Large intestine (tissue), 12 donors: ENCODE measurements around the gene NSD2. TPM values are rescaled to one million over a fixed set of nuclear protein-coding genes. Genes with fewer than 3 reads are reported as not detected.

Experiments
- DNase-seq, 2 donors: peaks; one replicate each; pipeline versions ENCODE4 v3.0.0 to v3.0.0-alpha.2; 2013
- H3K27ac ChIP-seq: one replicate; pipeline ENCODE4 v1.5.1; 2013; ENCODE audit warnings: low read length
- H3K27me3 ChIP-seq: 2 replicates; pipeline ENCODE4 v1.6.1; 2013; ENCODE audit warnings: low read length; ENCODE audit not compliant: control insufficient read depth, insufficient read depth
- H3K36me3 ChIP-seq: 2 replicates; pipeline ENCODE4 v1.6.1; 2013; ENCODE audit warnings: low read length; ENCODE audit not compliant: control insufficient read depth, insufficient read depth
- H3K4me1 ChIP-seq: one replicate; pipeline ENCODE4 v1.6.1; 2013; ENCODE audit warnings: low read length; ENCODE audit not compliant: control insufficient read depth, insufficient read depth
- H3K4me3 ChIP-seq: one replicate; pipeline ENCODE4 v1.5.1; 2013; ENCODE audit warnings: low read length
- H3K9me3 ChIP-seq: one replicate; pipeline ENCODE4 v1.6.1; 2013; ENCODE audit warnings: mild to moderate bottlenecking, low read depth, low read length, moderate library complexity; ENCODE audit not compliant: control insufficient read depth
- WGBS: methylation state at CpG from one replicate; pipeline ENCODE4 v1.1.5; 2013; ENCODE audit warnings: low lambda C conversion rate; ENCODE audit not compliant: insufficient coverage; 5-methylcytosine and 5-hydroxymethylcytosine counted together
- long read RNA-seq, 11 donors: transcript quantifications; one replicate each; lab custom pipeline, GENCODE V29; 2026
- polyA plus RNA-seq: library from polyadenylated mRNA; unstranded; fragments of 120-200 nt; gene quantifications from one replicate; pipeline ENCODE4 v1.2.1, GENCODE V29; 2013

NSD2 gene
- polyA plus RNA-seq: 49.6 TPM
- long read RNA-seq, donor 1, partial matches to known transcripts: 0 of 1 reads
- long read RNA-seq, donor 1, other reads (novel, unspliced or antisense): 0 of 1 reads
- long read RNA-seq, donor 2, full-length matches to known transcripts: 3 of 3 reads
- long read RNA-seq, donor 2, partial matches to known transcripts: 0 of 3 reads
- long read RNA-seq, donor 2, other reads (novel, unspliced or antisense): 0 of 3 reads
- long read RNA-seq, donor 3: 0 reads
- long read RNA-seq, donor 4: 0 reads
- long read RNA-seq, donor 5, partial matches to known transcripts: 0 of 1 reads
- long read RNA-seq, donor 5, other reads (novel, unspliced or antisense): 0 of 1 reads
- long read RNA-seq, donor 6, partial matches to known transcripts: 7 of 8 reads
- long read RNA-seq, donor 6, other reads (novel, unspliced or antisense): 0 of 8 reads
- long read RNA-seq, donor 7, full-length matches to known transcripts: 3 of 3 reads
- long read RNA-seq, donor 7, partial matches to known transcripts: 0 of 3 reads
- long read RNA-seq, donor 7, other reads (novel, unspliced or antisense): 0 of 3 reads
- long read RNA-seq, donor 8, full-length matches to known transcripts: 5 of 12 reads
- long read RNA-seq, donor 8, partial matches to known transcripts: 7 of 12 reads
- long read RNA-seq, donor 8, other reads (novel, unspliced or antisense): 0 of 12 reads
- long read RNA-seq, donor 9, full-length matches to known transcripts: 3 of 3 reads
- long read RNA-seq, donor 9, partial matches to known transcripts: 0 of 3 reads
- long read RNA-seq, donor 9, other reads (novel, unspliced or antisense): 0 of 3 reads
- long read RNA-seq, donor 10, full-length matches to known transcripts: 4 of 4 reads
- long read RNA-seq, donor 10, partial matches to known transcripts: 0 of 4 reads
- long read RNA-seq, donor 10, other reads (novel, unspliced or antisense): 0 of 4 reads
- long read RNA-seq, donor 11, full-length matches to known transcripts: 1 of 1 reads
- long read RNA-seq, donor 11, partial matches to known transcripts: 0 of 1 reads
- long read RNA-seq, donor 11, other reads (novel, unspliced or antisense): 0 of 1 reads

GRCh38 chr4:1870578-1871443, at the start of gene NSD2:
Gene NSD2 (plus strand): TSS chr4:1871393. CDS start chr4:1900655, 29,262 bp downstream.
- peak; percentile 87 to 95 for DNase-seq
- peaks cover 61% of the 10 kb centered on the region for H3K4me1 ChIP-seq
- H3K4me3 ChIP-seq: peak within 1 kb of the TSS; percentile 61
- H3K9me3 ChIP-seq: peaks cover 2% of the 10 kb centered on the region
- H3K27me3 ChIP-seq: no peaks in the 10 kb centered on the region
- peak within 1 kb of the TSS; percentile 99 for H3K27ac ChIP-seq
- no CpG with 5 or more reads among the region's 155 CpGs for WGBS
- no peaks in the 10 kb centered on the region for H3K36me3 ChIP-seq

- Histone ChIP-seq H3K36me3 (peaks cover 76% of the 10 kb centered on the region), H3K4me1 (no peaks in the 10 kb centered on the region), H3K4me3 (no peak overlapping the region), H3K27me3 (no peaks in the 10 kb centered on the region), H3K9me3 (no peaks in the 10 kb centered on the region), H3K27ac (no peak overlapping the region)
- DNase-seq: no peak
- WGBS: no CpG with 5 or more reads among the region's 18 CpGs
Measured at GRCh38 chr4:1821679-1822567, 49.3 kb upstream of the NSD2 start.

GRCh38 chr4:1822568-1823544, 48.3 kb upstream of the NSD2 start:
- no peak for DNase-seq
- no peaks in the 10 kb centered on the region for H3K27me3 ChIP-seq
- no peak overlapping the region for H3K4me3 ChIP-seq
- peaks cover 70% of the 10 kb centered on the region for H3K36me3 ChIP-seq
- H3K27ac ChIP-seq: no peak overlapping the region
- no peaks in the 10 kb centered on the region for H3K9me3 ChIP-seq
- H3K4me1 ChIP-seq: no peaks in the 10 kb centered on the region
- WGBS: no CpG with 5 or more reads among the region's 37 CpGs

- H3K27ac ChIP-seq: no peak overlapping the region
- H3K36me3 ChIP-seq: peaks cover 67% of the 10 kb centered on the region
- no CpG with 5 or more reads among the region's 12 CpGs for WGBS
- DNase-seq: no peak
- H3K4me3 ChIP-seq: no peak overlapping the region
- H3K4me1 ChIP-seq: no peaks in the 10 kb centered on the region
- no peaks in the 10 kb centered on the region for H3K27me3 ChIP-seq
- no peaks in the 10 kb centered on the region for H3K9me3 ChIP-seq
Measured at GRCh38 chr4:1823545-1823932, 47.7 kb upstream of the NSD2 start.

- Histone ChIP-seq H3K27me3 (no peaks in the 10 kb centered on the region), H3K9me3 (no peaks in the 10 kb centered on the region), H3K36me3 (peaks cover 59% of the 10 kb centered on the region), H3K27ac (no peak overlapping the region), H3K4me3 (no peak overlapping the region), H3K4me1 (no peaks in the 10 kb centered on the region)
- DNase-seq: no peak
- no CpG with 5 or more reads among the region's 11 CpGs for WGBS
Measured at GRCh38 chr4:1824746-1825145, 46.4 kb upstream of the NSD2 start.

- Histone ChIP-seq H3K4me1 (no peaks in the 10 kb centered on the region), H3K36me3 (peaks cover 58% of the 10 kb centered on the region), H3K9me3 (no peaks in the 10 kb centered on the region), H3K4me3 (no peak overlapping the region), H3K27ac (no peak overlapping the region), H3K27me3 (no peaks in the 10 kb centered on the region)
- no peak for DNase-seq
- WGBS: no CpG with 5 or more reads among the region's 19 CpGs
Measured at GRCh38 chr4:1825326-1825725, 45.9 kb upstream of the NSD2 start.

GRCh38 chr4:1826531-1827350, 44.5 kb upstream of the NSD2 start:
- Histone ChIP-seq H3K36me3 (peaks cover 68% of the 10 kb centered on the region), H3K27me3 (no peaks in the 10 kb centered on the region), H3K4me1 (no peaks in the 10 kb centered on the region), H3K4me3 (no peak overlapping the region), H3K9me3 (no peaks in the 10 kb centered on the region), H3K27ac (no peak overlapping the region)
- WGBS: 67% methylated on average over 3 of the region's 30 CpGs
- DNase-seq: no peak

GRCh38 chr4:1830234-1830633, 41.0 kb upstream of the NSD2 start:
- WGBS: 100% methylated on average over 1 of the region's 3 CpGs

More at GRCh38 chr4:1830234-1830633, 41.0 kb upstream of the NSD2 start:
- Histone ChIP-seq H3K27ac (no peak overlapping the region), H3K36me3 (peaks cover 64% of the 10 kb centered on the region), H3K27me3 (no peaks in the 10 kb centered on the region), H3K9me3 (no peaks in the 10 kb centered on the region), H3K4me3 (no peak overlapping the region), H3K4me1 (no peaks in the 10 kb centered on the region)
- DNase-seq: no peak
